Measurements from ENCODE around the gene PDPK1. TPM values are rescaled to one million over a fixed set of nuclear protein-coding genes. Genes with fewer than 3 reads are reported as not detected.

PDPK1 gene
- total RNA-seq, 1 experiment from 2014 or later, result 31.6 TPM

- CTCF ChIA-PET, result interaction anchor here (0.6 to 1.3 kb wide), 11 partner anchors 9 to 486 kb away, joined by 3 to 12 read pairs (median 5); partner anchors contain the start of genes ABCA3, AMDHD2, NTN3 and TBC1D24
- POLR2A ChIA-PET (ENCODE audit: low non-redundant PET), result interaction anchor here (0.6 to 0.8 kb wide), 2 partner anchors 211 to 347 kb away, joined by 3 to 5 read pairs; partner anchors contain the start of gene TRAF7
- no TSS peak for BruUV-seq (replicated peaks)
Measured at GRCh38 chr16:2501946-2502895, 35.6 kb upstream of the PDPK1 start.

GRCh38 chr16:2505695-2506094, 32.1 kb upstream of the PDPK1 start:
- Histone ChIP-seq H3K36me3 (ENCODE audit: insufficient read depth, low read length, poor library complexity, severe bottlenecking) (peaks cover 4% of the 10 kb centered on the region), H3K27me3 (replicated peaks; ENCODE audit: insufficient read depth, low read depth, low read length, poor library complexity) (no peaks in the 10 kb centered on the region), H3K4me1 (ENCODE audit: insufficient read depth, low read length, poor library complexity, severe bottlenecking) (peaks cover 5% of the 10 kb centered on the region), H3K4me3 (ENCODE audit: low read depth, low read length, poor library complexity, severe bottlenecking) (no peak overlapping the region), H3K27ac (ENCODE audit: low read depth, low read length, poor library complexity, severe bottlenecking) (no peak overlapping the region), H3K9me3 (ENCODE audit: low read depth, low read length, poor library complexity, severe bottlenecking) (no peaks in the 10 kb centered on the region)
- POLR2A ChIA-PET (ENCODE audit: low non-redundant PET), result no interaction called here
- intact Hi-C loops (cut with micrococcal nuclease; ENCODE audit: unreplicated experiment), result loop anchor here (10.0 kb wide), 1 partner anchor 241 kb away; the partner anchor contains the start of gene RNPS1
- CTCF ChIA-PET, result no interaction called here
- no peak for DNase-seq (ENCODE audit: low spot score)
- TF ChIP-seq EZH2 (IDR thresholded peaks at IDR 0.05; ENCODE audit: borderline replicate concordance, low read depth, low read length, poor library complexity, severe bottlenecking) (no peak), CTCF (conservative IDR thresholded peaks at IDR 0.05; ENCODE audit: low read depth, low read length) (no peak)
- BruUV-seq (replicated peaks), result no TSS peak

More at GRCh38 chr16:2501946-2502895, 35.6 kb upstream of the PDPK1 start:
- intact Hi-C loops (cut with micrococcal nuclease; ENCODE audit: unreplicated experiment), result loop anchor here (2.0 to 10.0 kb wide), 3 partner anchors 160 to 237 kb away; partner anchors contain the start of genes ABCA3 and RNPS1
- no peaks in the 10 kb centered on the region for H3K9me3 ChIP-seq (ENCODE audit: low read depth, low read length, poor library complexity, severe bottlenecking)
- H3K27ac ChIP-seq (ENCODE audit: low read depth, low read length, poor library complexity, severe bottlenecking), result no peak overlapping the region
- H3K4me3 ChIP-seq (ENCODE audit: low read depth, low read length, poor library complexity, severe bottlenecking), result no peak overlapping the region
- H3K27me3 ChIP-seq (replicated peaks; ENCODE audit: insufficient read depth, low read depth, low read length, poor library complexity), result no peaks in the 10 kb centered on the region
- peaks cover 5% of the 10 kb centered on the region for H3K4me1 ChIP-seq (ENCODE audit: insufficient read depth, low read length, poor library complexity, severe bottlenecking)
- peaks cover 4% of the 10 kb centered on the region for H3K36me3 ChIP-seq (ENCODE audit: insufficient read depth, low read length, poor library complexity, severe bottlenecking)
- DNase-seq (ENCODE audit: low spot score), result no peak
- TF ChIP-seq EZH2 (IDR thresholded peaks at IDR 0.05; ENCODE audit: borderline replicate concordance, low read depth, low read length, poor library complexity, severe bottlenecking), result no peak
- no peak for TF ChIP-seq CTCF (conservative IDR thresholded peaks at IDR 0.05; ENCODE audit: low read depth, low read length)

- Histone ChIP-seq H3K4me1 (ENCODE audit: insufficient read depth, low read length, poor library complexity, severe bottlenecking) (no peaks in the 10 kb centered on the region), H3K36me3 (ENCODE audit: insufficient read depth, low read length, poor library complexity, severe bottlenecking) (peaks cover under 1% of the 10 kb centered on the region), H3K9me3 (ENCODE audit: low read depth, low read length, poor library complexity, severe bottlenecking) (no peaks in the 10 kb centered on the region), H3K27ac (ENCODE audit: low read depth, low read length, poor library complexity, severe bottlenecking) (no peak overlapping the region), H3K4me3 (ENCODE audit: low read depth, low read length, poor library complexity, severe bottlenecking) (no peak overlapping the region), H3K27me3 (replicated peaks; ENCODE audit: insufficient read depth, low read depth, low read length, poor library complexity) (no peaks in the 10 kb centered on the region)
- ChIA-PET CTCF (no interaction called here), POLR2A (ENCODE audit: low non-redundant PET) (no interaction called here)
- TF ChIP-seq EZH2 (IDR thresholded peaks at IDR 0.05; ENCODE audit: borderline replicate concordance, low read depth, low read length, poor library complexity, severe bottlenecking) (no peak), CTCF (conservative IDR thresholded peaks at IDR 0.05; ENCODE audit: low read depth, low read length) (no peak)
- BruUV-seq (replicated peaks), result no TSS peak
- no peak for DNase-seq (ENCODE audit: low spot score)
- intact Hi-C loops (cut with micrococcal nuclease; ENCODE audit: unreplicated experiment), result loop anchor here (10.0 kb wide), 1 partner anchor 242 kb away; the partner anchor contains the start of gene RNPS1
Measured at GRCh38 chr16:2507052-2507659, 30.7 kb upstream of the PDPK1 start.
